ES-I3 (cell line): ENCODE results near the gene FERD3L.
A peak's percentile ranks its signal among the peaks of the same experiment; 100 is the strongest.

Source experiments
- H3K36me3 ChIP-seq: 2 replicates; pipeline ENCODE4 v1.6.1; 2013; ENCODE audit warnings: mild to moderate bottlenecking, low read length, control low read depth, moderate library complexity; ENCODE audit not compliant: insufficient read depth
- H3K4me1 ChIP-seq: 2 replicates; pipeline ENCODE4 v1.6.1; 2013; ENCODE audit warnings: mild to moderate bottlenecking, control low read depth, low read length; ENCODE audit not compliant: insufficient read depth
- H3K9ac ChIP-seq: 2 replicates; pipeline ENCODE4 v1.6.1; 2013; ENCODE audit warnings: low read depth, mild to moderate bottlenecking, low read length, moderate library complexity
- H3K9me3 ChIP-seq: 2 replicates; pipeline ENCODE4 v1.6.1; 2013; ENCODE audit warnings: mild to moderate bottlenecking, low read length, moderate library complexity; ENCODE audit not compliant: control insufficient read depth, insufficient read depth

The FERD3L gene

DNA sequence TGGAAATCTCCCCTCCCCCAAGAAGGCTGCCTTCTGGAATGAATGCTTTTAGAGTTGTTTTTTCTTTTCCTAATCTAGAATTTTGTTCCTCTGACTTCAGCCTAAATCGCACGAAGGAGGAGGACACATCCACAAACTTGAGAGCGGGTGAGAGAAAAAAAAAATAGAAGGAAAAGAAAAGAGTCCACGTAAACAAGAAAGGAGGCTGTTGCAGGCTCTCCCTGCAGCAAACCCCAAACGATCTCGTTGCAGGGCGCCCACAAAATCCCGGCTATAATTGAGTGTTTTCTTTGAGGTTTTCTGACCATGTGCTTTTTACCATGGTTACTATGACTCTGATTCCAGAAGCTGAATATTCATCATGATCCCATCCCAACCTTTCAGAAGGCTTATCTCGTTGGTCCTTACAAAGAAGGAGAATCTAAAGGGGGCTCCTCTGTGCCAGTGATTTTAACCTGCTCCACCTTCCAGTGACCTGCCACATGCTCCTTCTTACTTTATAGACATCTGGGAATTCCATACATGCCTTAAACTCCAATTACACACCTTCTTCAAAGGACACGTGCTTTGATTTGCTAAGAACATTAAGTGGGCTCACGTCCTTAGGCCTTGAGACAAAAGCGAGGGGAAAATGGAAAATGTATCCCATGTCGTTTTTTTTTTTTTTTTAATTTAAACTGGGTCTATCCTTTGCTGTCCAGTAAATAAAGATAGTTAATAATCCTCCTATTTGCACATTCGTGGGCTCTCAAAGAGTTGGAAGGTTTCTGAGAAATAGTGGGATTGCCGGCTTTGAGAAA, 33.5 kb downstream of the FERD3L start:
- Histone ChIP-seq H3K9me3 (no peaks in the 10 kb centered on the region), H3K9ac (peak overlapping the region; percentile 25; the same call in 1 of the 2 replicates), H3K36me3 (no peaks in the 10 kb centered on the region), H3K4me1 (peaks cover 24% of the 10 kb centered on the region)

DNA sequence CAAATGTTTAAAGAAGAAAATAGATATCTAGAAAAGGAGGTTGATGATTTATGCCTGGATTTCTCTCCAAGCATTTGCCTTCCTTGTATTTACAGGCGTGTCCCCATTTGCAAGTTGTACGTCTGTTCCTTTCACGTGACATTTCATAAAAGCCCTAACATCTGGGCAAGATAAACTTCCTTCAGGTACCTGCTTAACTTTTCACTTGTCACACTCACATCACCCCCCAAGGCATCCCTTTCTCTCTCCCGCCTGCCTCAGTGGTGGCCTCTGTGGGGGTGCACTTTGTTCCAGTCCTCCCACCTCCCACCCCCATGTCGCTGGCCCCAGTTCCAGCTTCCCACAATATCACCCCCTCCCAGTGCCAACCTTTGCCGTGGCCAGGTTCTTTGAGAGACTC, 34.4 kb downstream of the FERD3L start:
- Histone ChIP-seq H3K4me1 (peaks cover 24% of the 10 kb centered on the region), H3K9me3 (no peaks in the 10 kb centered on the region), H3K9ac (no peak overlapping the region; the same call in 1 of the 2 replicates), H3K36me3 (no peaks in the 10 kb centered on the region)

DNA sequence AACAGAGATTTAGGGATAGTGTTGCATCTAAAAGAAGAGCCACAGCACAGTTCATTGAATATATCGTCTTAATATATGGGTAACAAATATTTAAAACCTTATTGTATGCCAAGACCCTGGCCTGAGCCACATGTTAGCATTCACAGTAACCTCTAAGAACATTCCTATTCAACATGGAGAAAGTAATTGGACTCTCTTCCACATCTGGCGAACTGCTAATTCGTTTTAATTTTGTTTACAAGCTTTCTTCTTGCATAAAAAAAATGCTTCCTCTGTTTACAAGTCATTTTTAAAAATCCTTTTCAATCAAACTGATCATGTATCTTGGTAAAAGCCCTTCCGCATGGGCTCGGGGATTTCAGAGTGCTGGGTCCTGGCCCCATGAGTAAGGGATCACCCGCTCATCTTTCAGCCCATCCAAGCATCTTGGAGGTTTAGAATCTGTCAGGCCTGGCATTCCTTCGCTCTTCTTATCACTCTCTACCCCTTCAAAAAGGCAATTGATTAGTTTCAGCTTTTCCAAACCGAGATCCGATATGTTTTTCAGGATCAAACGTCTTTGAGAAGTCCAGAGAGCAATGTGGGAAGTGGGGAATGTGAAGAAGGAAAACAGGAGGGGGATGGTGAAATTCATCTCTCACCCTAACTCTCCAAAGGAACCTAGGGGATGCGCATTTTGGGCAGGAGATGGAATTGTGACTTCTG, 35.0 kb downstream of the FERD3L start:
- H3K4me1 ChIP-seq, result peaks cover 24% of the 10 kb centered on the region
- no peaks in the 10 kb centered on the region for H3K9me3 ChIP-seq
- H3K36me3 ChIP-seq, result no peaks in the 10 kb centered on the region
- no peak overlapping the region for H3K9ac ChIP-seq

DNA sequence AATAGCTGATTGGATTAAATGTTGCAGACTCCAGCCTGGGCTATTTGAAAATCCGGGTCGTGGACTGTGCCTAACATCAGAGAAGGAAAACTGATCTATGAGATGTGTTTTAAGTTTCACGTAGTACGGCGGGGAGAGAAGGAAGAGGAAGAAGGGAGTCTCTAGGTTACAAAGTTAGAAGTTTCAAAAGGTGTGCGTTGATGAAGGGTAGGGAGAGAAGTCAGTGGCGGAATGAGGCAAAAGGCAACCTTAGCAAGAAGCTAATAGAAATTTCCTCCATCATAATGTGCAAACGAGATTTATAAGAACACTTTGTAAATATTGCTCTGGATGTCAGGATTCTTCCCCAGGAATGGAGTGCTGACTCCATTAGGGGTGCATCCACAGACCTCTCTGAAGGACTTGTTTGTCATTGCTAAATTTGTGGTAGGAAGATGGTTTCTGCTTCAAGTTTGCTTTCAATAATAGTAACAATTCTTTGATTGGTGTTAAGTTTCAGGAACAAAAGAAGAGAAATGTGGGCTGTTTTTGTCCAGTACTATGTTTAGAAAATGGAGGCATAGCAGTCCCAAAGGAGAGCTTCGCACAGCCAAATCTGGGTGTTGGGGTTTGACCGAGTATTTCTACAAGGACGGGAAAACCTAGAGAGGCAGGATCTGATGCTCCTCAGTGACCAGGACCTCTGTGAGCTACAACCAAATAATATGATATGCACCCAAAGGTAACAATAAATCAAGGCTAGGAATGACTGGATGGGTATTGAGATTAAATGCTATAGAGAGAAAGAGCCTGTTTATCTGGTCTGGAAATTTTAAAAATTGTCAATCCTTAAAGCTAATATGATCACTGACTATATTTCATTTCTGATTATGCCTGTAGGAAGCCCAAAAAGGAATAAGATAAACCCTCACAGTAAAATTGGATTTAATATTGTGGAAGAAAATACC, 35.9 kb downstream of the FERD3L start:
- no peaks in the 10 kb centered on the region for H3K9me3 ChIP-seq
- H3K4me1 ChIP-seq, result peaks cover 28% of the 10 kb centered on the region

DNA sequence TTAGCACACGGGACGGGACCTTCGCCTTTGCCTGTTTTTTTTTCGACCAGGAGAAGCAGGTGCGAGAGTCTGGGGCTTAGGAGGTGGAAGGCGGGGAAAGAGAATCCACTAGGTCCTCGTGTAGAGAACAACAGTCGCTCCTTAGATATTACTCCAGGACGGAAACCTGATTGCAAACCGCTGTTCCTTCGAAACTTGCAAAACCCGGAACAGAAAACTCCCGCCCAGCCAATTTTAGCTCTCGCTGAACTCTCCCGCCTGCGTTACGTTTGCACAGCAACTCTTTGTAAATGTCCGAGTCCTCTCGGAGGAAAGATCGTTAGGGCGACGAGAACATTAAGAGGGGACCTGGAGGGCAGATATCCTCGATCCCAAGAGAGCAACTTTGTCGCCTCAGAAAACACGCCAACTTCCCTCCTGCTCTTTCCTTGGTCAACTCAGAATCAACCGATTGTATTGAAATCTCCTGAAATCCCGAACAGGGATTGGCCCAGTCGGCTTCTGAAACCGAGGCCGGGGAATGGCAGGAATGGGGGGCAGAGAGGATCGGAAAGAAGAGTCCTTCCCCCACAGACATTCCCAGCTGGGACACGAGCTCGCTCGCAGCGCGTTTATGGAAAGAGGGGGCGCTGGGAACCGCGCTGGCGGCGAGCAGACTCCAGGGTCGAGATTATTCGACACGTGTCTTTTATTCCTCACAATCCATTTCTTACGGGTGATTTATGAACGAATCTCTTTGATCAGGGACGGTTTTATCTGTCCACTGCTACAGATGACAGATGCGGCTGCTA, 37.7 kb downstream of the FERD3L start:
- Histone ChIP-seq H3K9me3 (no peaks in the 10 kb centered on the region), H3K36me3 (no peaks in the 10 kb centered on the region), H3K9ac (peak overlapping the region; percentile 63), H3K4me1 (peaks cover 24% of the 10 kb centered on the region)

More for the DNA sequence above, 35.9 kb downstream of the FERD3L start:
- Histone ChIP-seq H3K36me3 (no peaks in the 10 kb centered on the region), H3K9ac (peak overlapping the region; percentile 63; the same call in 1 of the 2 replicates)

DNA sequence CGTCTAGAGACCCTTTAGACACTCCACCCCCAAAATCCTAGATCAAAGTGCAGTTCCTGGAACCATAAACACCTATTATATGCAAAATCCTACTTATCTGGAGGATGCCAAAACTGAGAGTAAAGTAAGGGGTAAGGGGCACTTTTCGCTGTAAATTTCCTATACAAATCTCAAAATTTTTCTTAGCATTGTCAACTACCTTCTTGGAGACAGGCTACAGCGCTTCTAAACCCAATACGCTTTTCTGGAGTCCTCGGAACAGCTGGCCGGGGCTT, 38.2 kb downstream of the FERD3L start:
- H3K9me3 ChIP-seq, result no peaks in the 10 kb centered on the region
- peak overlapping the region; percentile 63; the same call in 1 of the 2 replicates for H3K9ac ChIP-seq
- peaks cover 22% of the 10 kb centered on the region for H3K4me1 ChIP-seq
- H3K36me3 ChIP-seq, result no peaks in the 10 kb centered on the region

DNA sequence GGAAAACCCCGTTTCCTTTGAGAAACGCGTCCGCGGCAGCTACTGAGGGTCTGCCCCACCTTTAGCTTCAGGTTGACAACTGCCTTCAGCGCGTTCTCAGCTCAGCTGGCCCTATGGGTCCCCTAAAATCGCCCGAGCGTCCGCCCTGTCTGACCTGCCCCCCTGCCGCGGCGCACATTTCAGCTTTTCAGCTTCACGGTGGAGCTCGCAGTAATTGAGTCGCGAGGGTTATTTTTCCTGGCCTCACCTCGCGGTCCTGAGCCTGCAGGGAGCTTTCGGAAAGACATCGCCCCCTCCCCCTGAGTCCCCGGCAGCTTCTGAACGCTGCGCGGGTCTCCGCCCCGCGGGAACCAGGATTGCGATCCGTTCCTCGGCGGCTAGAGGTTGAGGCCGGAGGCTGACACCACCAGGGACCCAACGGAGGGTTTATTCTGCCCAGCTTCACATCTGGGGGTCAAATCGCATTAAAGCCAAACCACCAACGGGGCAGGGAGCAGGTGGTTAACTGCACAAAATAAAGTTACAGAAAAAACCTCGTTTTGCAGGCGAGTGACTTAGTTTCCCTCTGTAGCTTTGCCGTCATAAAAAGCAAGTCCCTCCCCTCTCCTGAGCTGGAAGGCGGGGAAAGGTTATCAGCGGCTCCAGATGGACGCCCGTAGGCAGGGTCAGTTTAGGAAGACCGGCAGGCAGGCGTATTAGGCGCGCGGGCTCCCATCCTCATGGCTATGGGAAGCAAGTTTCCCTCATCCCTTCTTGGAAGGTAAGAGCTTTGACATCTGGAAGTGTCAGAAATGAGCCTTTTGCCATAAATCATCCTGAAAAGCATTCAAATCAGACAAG, 38.8 kb downstream of the FERD3L start:
- Histone ChIP-seq H3K36me3 (no peaks in the 10 kb centered on the region), H3K4me1 (peaks cover 18% of the 10 kb centered on the region), H3K9ac (peak overlapping the region; percentile 63; the same call in 1 of the 2 replicates), H3K9me3 (no peaks in the 10 kb centered on the region)

DNA sequence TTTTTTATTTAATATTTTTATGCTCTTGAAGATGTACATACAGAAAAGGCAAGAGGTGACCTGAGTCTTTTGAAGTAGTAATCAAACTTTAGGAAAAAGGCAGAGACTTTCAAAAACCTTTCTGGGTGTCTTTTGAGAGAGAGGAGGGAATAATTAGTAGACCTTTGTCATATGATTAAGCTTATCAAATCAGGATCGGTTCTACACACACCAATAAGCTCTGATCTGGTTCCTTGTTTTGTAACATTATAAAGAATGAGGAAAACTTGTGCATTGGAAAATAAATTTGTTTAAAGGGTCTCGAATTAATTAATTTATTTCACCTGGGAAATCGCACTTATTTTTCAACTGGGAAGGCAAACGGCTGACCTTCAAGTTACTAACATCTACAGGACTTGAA, 39.7 kb downstream of the FERD3L start:
- no peaks in the 10 kb centered on the region for H3K9me3 ChIP-seq
- H3K4me1 ChIP-seq, result peaks cover 14% of the 10 kb centered on the region; the same call in 1 of the 2 replicates
- H3K36me3 ChIP-seq, result no peaks in the 10 kb centered on the region
- peak overlapping the region; percentile 63; the same call in 1 of the 2 replicates for H3K9ac ChIP-seq

DNA sequence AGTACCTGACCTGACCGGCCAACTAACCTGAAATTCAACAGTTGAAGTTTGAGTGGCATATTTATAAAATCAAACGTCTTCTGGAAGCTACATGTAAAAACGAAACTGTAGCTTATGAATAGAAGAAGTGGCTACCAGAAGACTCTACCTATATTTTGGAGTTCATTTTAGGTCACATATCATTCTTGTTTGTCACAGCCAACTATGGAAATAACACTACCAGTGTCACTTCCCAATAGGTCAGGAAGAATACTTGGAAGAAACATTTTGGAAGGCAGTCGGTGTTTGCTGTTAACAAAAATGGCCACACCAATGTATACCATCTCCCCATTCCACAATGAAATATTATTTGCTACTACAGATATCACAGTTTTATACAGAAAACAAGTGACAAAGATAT, 40.4 kb downstream of the FERD3L start:
- peaks cover 13% of the 10 kb centered on the region; the same call in 1 of the 2 replicates for H3K4me1 ChIP-seq
- no peaks in the 10 kb centered on the region for H3K36me3 ChIP-seq
- H3K9me3 ChIP-seq, result no peaks in the 10 kb centered on the region
- no peak overlapping the region for H3K9ac ChIP-seq

DNA sequence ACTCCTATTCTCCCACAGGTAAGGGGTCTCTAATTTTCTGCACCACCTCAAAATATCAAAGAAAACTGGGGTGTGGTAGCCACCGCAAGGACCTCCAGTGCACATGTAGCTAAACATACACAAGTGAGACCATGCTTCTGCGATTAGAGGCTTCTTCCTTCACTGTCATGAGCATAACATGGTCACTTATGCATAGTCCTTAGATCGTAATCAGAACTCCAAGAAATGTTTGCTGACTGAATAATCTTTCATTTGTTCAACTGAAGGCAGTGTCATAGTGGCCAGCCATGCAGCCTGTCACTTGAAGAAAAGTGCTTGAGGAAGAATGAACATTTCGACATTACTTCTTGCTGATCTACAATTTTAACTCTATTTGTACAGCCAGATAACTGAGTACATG, 42.3 kb downstream of the FERD3L start:
- Histone ChIP-seq H3K9me3 (no peaks in the 10 kb centered on the region), H3K4me1 (peaks cover 13% of the 10 kb centered on the region; the same call in 1 of the 2 replicates), H3K9ac (no peak overlapping the region), H3K36me3 (no peaks in the 10 kb centered on the region)

DNA sequence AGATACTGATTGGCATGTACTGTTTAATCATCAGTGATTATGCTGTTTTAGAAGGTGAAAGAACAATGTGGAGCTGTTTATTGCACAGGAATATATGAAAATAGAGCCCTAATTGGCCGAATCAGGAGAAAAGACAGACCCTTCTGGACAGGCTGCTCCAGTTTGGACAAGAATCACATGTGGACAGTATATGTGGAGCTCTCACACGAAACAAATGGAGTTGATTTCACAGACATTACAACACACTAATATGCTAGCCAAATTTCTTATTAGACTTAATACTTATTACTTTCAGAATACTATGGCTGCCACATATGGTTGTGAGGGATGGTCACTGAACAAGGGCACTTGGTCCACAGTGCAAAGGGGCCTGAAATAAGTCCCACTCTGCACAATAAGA, 43.3 kb downstream of the FERD3L start:
- no peaks in the 10 kb centered on the region for H3K36me3 ChIP-seq
- H3K4me1 ChIP-seq, result peaks cover 13% of the 10 kb centered on the region; the same call in 1 of the 2 replicates
- H3K9ac ChIP-seq, result no peak overlapping the region
- no peaks in the 10 kb centered on the region for H3K9me3 ChIP-seq

DNA sequence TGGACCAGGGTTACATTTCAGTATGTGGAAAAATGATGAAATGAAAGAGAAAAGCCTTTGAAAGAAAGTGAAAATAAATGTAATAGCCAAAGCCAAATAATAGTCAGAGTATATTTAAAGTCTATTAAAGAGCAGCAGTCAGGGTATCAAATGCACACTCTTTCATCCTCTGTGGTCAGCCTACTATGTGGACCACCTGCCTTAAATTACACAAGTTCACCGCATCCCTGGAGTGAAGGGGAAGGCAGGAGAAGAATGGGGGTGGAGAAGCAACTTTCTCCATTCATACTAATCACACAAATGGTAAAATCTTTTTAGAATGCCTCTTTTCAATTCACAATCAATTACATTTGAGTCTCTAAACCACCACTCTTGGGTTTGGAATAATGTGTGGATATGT, 43.7 kb downstream of the FERD3L start:
- Histone ChIP-seq H3K9ac (no peak overlapping the region; the same call in 1 of the 2 replicates), H3K36me3 (no peaks in the 10 kb centered on the region), H3K4me1 (peaks cover 13% of the 10 kb centered on the region; the same call in 1 of the 2 replicates), H3K9me3 (no peaks in the 10 kb centered on the region)

DNA sequence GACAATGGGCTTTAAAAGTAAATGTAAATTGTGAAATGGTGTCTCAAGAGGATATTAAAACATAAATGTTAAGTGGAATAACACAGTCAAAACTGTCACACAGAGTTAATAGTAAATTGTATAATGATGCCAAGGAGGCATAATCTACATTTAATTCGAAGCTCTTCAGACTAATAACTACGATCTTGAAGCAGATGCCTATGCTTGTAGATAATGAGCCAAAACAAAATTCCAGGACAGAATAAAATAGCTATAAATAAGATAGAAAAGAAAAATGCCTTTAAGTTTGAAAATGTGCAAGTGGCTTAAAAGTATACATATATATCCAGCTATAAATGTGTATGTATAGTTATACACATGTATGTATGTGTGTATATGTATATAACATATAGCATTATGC, 45.3 kb downstream of the FERD3L start:
- H3K36me3 ChIP-seq, result no peaks in the 10 kb centered on the region
- no peaks in the 10 kb centered on the region for H3K9me3 ChIP-seq
- no peak overlapping the region for H3K9ac ChIP-seq
- peaks cover 25% of the 10 kb centered on the region; the same call in 1 of the 2 replicates for H3K4me1 ChIP-seq
